K562 (cell line): ENCODE measurements around the gene LAIR2. TPM values are rescaled to one million over a fixed set of nuclear protein-coding genes. Genes with fewer than 3 reads are reported as not detected.
A peak's percentile ranks its signal among the peaks of the same experiment; 100 is the strongest.

ENCODE experiments used
- CREB3L1 ChIP-seq: fragments of 450-650 bp; IDR thresholded peaks from 2 replicates; pipeline ENCODE4 v1.6.1; 2014; ENCODE audit warnings: low read depth, mild to moderate bottlenecking, moderate library complexity, borderline replicate concordance
- DMBX1 ChIP-seq: fragments of 250-450 bp; sonication (Bioruptor Pico); IDR thresholded peaks from 2 replicates; pipeline ENCODE4 v1.8.0; 2022; ENCODE audit warnings: inconsistent platforms, mild to moderate bottlenecking, moderate library complexity, borderline replicate concordance
- ETV1 ChIP-seq: fragments of 450-650 bp; conservative IDR thresholded peaks from 2 replicates; pipeline ENCODE4 v1.6.1; 2016; ENCODE audit warnings: missing genetic modification characterization, control low read depth, low read depth, missing compliant biosample characterization
- ETV5 ChIP-seq: sonication (generic); formaldehyde crosslinking; IDR thresholded peaks from 2 replicates; pipeline ENCODE4 v1.4.0; 2020; ENCODE audit warnings: low read depth, mild to moderate bottlenecking, missing genetic modification reagents
- KDM2B ChIP-seq: fragments of 250-450 bp; sonication (Bioruptor Pico); IDR thresholded peaks from 2 replicates; pipeline ENCODE4 v1.8.0; 2021; ENCODE audit warnings: mild to moderate bottlenecking, moderate library complexity
- KDM4B ChIP-seq, 2 experiments: fragments of 450-650 bp in 1 of 2; sonication (generic) in 1 of 2; IDR thresholded peaks; 2 replicates each; pipeline ENCODE4 v1.6.1; 2016 to 2017; ENCODE audit warnings: borderline replicate concordance in 2 of 2, antibody characterized with exemption in 1 of 2, low read depth in 1 of 2, mild to moderate bottlenecking in 1 of 2
- MAZ ChIP-seq, 2 experiments: fragments of 450-650 bp in 1 of 2; sonication (generic) in 1 of 2; formaldehyde crosslinking; IDR thresholded peaks in 1 of 2; conservative IDR thresholded peaks in 1 of 2; 2 replicates each; pipeline versions ENCODE4 v1.4.0 to v1.5.0; 2020; ENCODE audit warnings: mild to moderate bottlenecking in 1 of 2, missing genetic modification reagents in 1 of 2
- RNF219 ChIP-seq: fragments of 250-450 bp; sonication (Bioruptor Pico); IDR thresholded peaks from 2 replicates; pipeline ENCODE4 v1.5.0; 2022; ENCODE audit warnings: mild to moderate bottlenecking
- SIN3B ChIP-seq: fragments of 450-650 bp; IDR thresholded peaks from 2 replicates; pipeline ENCODE4 v1.6.1; 2017; ENCODE audit warnings: low read depth, mild to moderate bottlenecking, moderate library complexity
- SMAD4 ChIP-seq: fragments of 250-450 bp; sonication (Bioruptor Pico); conservative IDR thresholded peaks from 2 replicates; pipeline ENCODE4 v1.8.0; 2021; ENCODE audit warnings: inconsistent platforms, mild to moderate bottlenecking, moderate library complexity
- TARDBP ChIP-seq: fragments of 450-650 bp; IDR thresholded peaks from 2 replicates; pipeline ENCODE4 v1.6.1; 2016
- THAP12 ChIP-seq: fragments of 250-450 bp; sonication (Bioruptor Pico); IDR thresholded peaks from 2 replicates; pipeline ENCODE4 v1.9.0; 2021; ENCODE audit warnings: mild to moderate bottlenecking, inconsistent platforms
- TSC22D4 ChIP-seq: fragments of 450-650 bp; IDR thresholded peaks from 2 replicates; pipeline ENCODE4 v1.6.1; 2016; ENCODE audit warnings: missing genetic modification characterization, missing biosample characterization, control low read depth
- ZMIZ1 ChIP-seq, 2 experiments: fragments of 150-350 bp in 1 of 2; IDR thresholded peaks; 2 replicates each; pipeline ENCODE4 v1.6.1; 2012 to 2016; ENCODE audit warnings: low read depth in 2 of 2, low read length in 2 of 2, mild to moderate bottlenecking in 1 of 2, moderate library complexity in 1 of 2
- ZNF263 ChIP-seq: sonication (generic); formaldehyde crosslinking; IDR thresholded peaks from 2 replicates; pipeline ENCODE4 v1.8.0; 2022; ENCODE audit warnings: mild to moderate bottlenecking, missing genetic modification reagents, borderline replicate concordance
- polyA plus RNA-seq, 8 experiments: library from polyadenylated mRNA; depleted of rRNA in 4 of 8; stranded (reverse) in 5 of 8; unstranded in 3 of 8; fragments of >200 nt; fragmentation: Nextera tagmentation in 2 of 8; fragmentation: Illumina TruSeq in 1 of 8; extraction: Ambion mirVana in 2 of 8; extraction: Trizol in 1 of 8; gene quantifications; 2 replicates each; pipeline versions ENCODE4 v1.2.1 to v1.2.3, GENCODE V29; 2011 to 2014; ENCODE audit warnings: inconsistent platforms in 1 of 8, missing spikeins in 1 of 8
- total RNA-seq, 7 experiments: library from RNA; depleted of rRNA in 6 of 7; stranded (reverse); fragments of >200 nt in 6 of 7; fragmentation: Illumina TruSeq in 2 of 7; extraction: Trizol in 2 of 7; gene quantifications; 2 replicates each; pipeline versions ENCODE4 v1.2.1 to v1.2.3, GENCODE V29; 2011 to 2021; ENCODE audit warnings: low replicate concordance in 1 of 7

The LAIR2 gene
- total and polyA plus RNA-seq, 9 of the 15 experiments (the other 6 are each of a cell fraction or from before 2014, with no cell fraction given), result not detected

GRCh38 chr19:54464630-54465425, 37.8 kb upstream of the LAIR2 start (continued):
- TF ChIP-seq DMBX1, result peak; percentile 37; the same call in 1 of the 2 replicates
- 0 out of 2 replicates have a peak, but pooled peaks have one; percentile 17 for TF ChIP-seq TARDBP
- TF ChIP-seq KDM4B (IDR thresholded peaks at IDR 0.05; ENCODE audit: borderline replicate concordance in 2 of 2, low read depth in 1 of 2), result 0 out of 4 replicates have a peak, but pooled peaks of 1 of the 2 experiments have one; percentile 27
- TF ChIP-seq ETV1 (tag), result peak; percentile 54; the same call in 1 of the 2 replicates
- no peak; the same call in 1 of the 2 replicates for TF ChIP-seq ETV5 (CRISPR knock-in tag)
- TF ChIP-seq SMAD4 (CRISPR knock-in tag), result peak; percentile 59
- TF ChIP-seq MAZ (CRISPR knock-in tag; conservative IDR thresholded peaks at IDR 0.05 in 1 of 2, IDR thresholded peaks at IDR 0.05 in 1 of 2), result peak; percentile 75 to 80
- TF ChIP-seq CREB3L1, result peak; percentile 75; the same call in 1 of the 2 replicates
- 0 out of 2 replicates have a peak, but pooled peaks have one; percentile 12 for TF ChIP-seq THAP12 (CRISPR knock-in tag)
- 0 out of 4 replicates have a peak, but pooled peaks of 1 of the 2 experiments have one; percentile 17 for TF ChIP-seq ZMIZ1 (IDR thresholded peaks at IDR 0.05; ENCODE audit: low read depth in 2 of 2, low read length in 2 of 2)
- peak; percentile 26; the same call in 1 of the 2 replicates for TF ChIP-seq SIN3B
- TF ChIP-seq ZNF263 (CRISPR knock-in tag), result no peak
- TF ChIP-seq TSC22D4 (tag), result no peak
- TF ChIP-seq RNF219 (CRISPR knock-in tag), result 0 out of 2 replicates have a peak, but pooled peaks have one; percentile 28
- TF ChIP-seq KDM2B (CRISPR knock-in tag), result peak; percentile 20; the same call in 1 of the 2 replicates
